ENCODE measurements around the gene RAD18. TPM values are rescaled to one million over a fixed set of nuclear protein-coding genes. Genes with fewer than 3 reads are reported as not detected.

RAD18 gene
- total and polyA plus RNA-seq, 9 of the 15 experiments (the other 6 are each of a cell fraction or from before 2014, with no cell fraction given) = 19.2 to 49.4 (median 34.4) TPM

DNA sequence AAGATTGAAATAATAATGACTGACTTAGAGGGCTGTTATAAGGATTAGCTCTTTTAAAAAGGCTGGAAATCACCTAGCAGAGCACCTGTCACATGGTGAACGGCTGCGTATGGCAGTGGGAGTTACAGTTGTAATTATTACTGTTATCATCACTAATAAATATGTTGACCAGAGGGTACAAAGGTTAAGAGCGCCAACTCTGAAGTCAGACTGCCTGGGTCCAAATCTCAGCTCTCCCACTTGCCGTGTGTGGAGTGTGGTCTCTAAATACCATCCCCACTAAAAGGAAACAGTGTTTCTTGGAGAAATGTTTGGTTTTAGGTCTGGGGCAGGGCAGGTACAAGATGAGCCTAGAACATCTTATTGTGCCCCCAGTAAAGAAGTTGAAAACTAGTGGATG, 6.0 kb upstream of the RAD18 start:
- DNase-seq (ENCODE audit: extremely low read depth in 1 of 4, low spot score in 3 of 4) (no peak), ATAC-seq (no peak), FAIRE-seq (no peak)
- Histone ChIP-seq H3K4me3 (no peak overlapping the region), H3K4me2 (ENCODE audit: insufficient read depth, low read length) (no peak overlapping the region), H3K27ac (ENCODE audit: extremely low read depth, low read depth, low read length) (no peak overlapping the region), H3K79me2 (ENCODE audit: control insufficient read depth, insufficient read depth, low read length) (no peaks in the 10 kb centered on the region), H2AFZ (ENCODE audit: low read depth, low read length) (no peak overlapping the region), H4K20me1 (replicated peaks; ENCODE audit: control insufficient read depth, insufficient read depth, low read length) (no peaks in the 10 kb centered on the region), H3K4me1 (replicated peaks in 1 of 2; ENCODE audit: control insufficient read depth in 2 of 2, insufficient read depth in 2 of 2, low read length in 2 of 2) (peaks cover 0 to 5% of the 10 kb centered on the region in 2 experiments; a peak in 1 of 5 replicates), H3K9ac (ENCODE audit: insufficient read depth in 1 of 2, low read depth in 2 of 2, low read length in 2 of 2) (no peak overlapping the region), H3K9me1 (ENCODE audit: control insufficient read depth, insufficient read depth, low read length) (no peaks in the 10 kb centered on the region), H3K36me3 (ENCODE audit: control insufficient read depth, insufficient read depth, low read length) (no peaks in the 10 kb centered on the region), H3K9me3 (replicated peaks; ENCODE audit: control insufficient read depth, insufficient read depth, low read depth, low read length) (no peaks in the 10 kb centered on the region), H3K27me3 (ENCODE audit: control insufficient read depth in 2 of 2, insufficient read depth in 2 of 2, low read length in 2 of 2) (peaks cover 3 to 14% of the 10 kb centered on the region in 2 experiments; a peak in 4 of 5 replicates)
- in situ Hi-C loops (cut with MboI) = no loop called here
- intact Hi-C loops (cut with micrococcal nuclease) = no loop called here
- ChIA-PET CTCF (ENCODE audit: low intra/inter-chr PET ratio) (interaction anchor here (1.3 to 2.8 kb wide), 2 partner anchors 98 to 333 kb away, joined by 3 to 23 read pairs; no protein-coding TSS in a partner anchor), POLR2A (interaction anchor here (0.6 kb wide), 1 partner anchor 8 kb away, joined by 3 read pairs; no protein-coding TSS in a partner anchor)
- no TSS peak for BruUV-seq (replicated peaks)
- WGBS (ENCODE audit: insufficient coverage, low coverage, missing lambda C conversion rate) = 0% methylated on average over 4 of the region's 4 CpGs
- no peak for TF ChIP-seq RAD51 (IDR thresholded peaks at IDR 0.05; ENCODE audit: borderline replicate concordance, low read depth)
- TF ChIP-seq EP300 (IDR thresholded peaks at IDR 0.05; ENCODE audit: low read length) = no peak
- TF ChIP-seq NR2C1 (IDR thresholded peaks at IDR 0.05) = no peak
- no peak for TF ChIP-seq NR2C1 (tag; IDR thresholded peaks at IDR 0.05)
- TF ChIP-seq, protein P1, sequence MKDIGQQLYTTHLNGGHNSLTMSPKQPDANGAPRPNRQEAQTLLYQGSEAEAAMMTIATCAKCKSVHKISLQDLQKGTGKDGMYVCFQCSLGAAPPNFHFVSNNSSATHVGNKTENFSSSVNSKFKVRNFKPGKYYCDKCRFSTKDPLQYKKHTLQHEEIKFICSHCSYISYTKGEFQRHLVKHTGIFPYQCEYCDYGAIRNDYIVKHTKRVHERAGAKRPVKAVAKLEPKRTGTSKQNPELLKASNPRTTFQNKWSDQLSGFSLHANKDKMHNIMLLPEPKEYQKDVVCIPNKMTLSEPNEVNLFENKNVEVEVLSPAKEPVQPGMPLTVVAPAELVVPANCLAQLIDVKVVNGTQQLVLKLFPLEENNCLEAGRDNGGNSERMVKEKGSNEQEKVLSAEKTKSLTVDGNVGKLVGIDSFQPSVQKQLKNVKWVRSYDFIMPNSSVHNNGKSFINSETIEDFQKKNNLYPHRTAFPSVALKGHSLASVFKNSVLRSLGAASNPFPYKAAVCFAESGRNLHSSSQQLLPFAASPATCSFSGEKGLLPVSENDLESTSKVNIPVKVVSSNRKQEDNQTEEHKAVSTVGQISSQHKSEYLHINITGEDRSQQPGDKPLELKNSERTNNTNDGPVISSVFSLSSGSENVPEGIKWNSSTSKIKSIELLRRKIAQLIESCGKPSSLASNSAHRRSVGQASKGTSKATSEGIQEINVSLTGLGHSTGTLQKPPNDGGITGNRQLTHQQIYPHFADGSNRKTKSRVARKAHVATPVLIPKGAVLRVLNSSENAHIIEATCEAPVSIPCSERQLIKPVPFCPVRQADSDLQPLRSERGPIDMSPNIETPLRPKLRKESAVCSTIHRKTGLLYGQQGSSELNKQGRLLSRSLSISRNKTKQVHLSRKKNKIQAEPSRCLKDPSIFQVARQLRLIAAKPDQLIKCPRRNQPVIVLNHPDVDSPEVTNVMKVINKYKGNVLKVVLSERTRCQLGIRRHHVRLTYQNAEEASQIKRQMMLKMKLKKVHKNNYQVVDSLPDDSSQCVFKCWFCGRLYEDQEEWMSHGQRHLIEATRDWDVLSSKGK (CRISPR knock-in tag; IDR thresholded peaks at IDR 0.05) = no peak
- TF ChIP-seq, protein P2, sequence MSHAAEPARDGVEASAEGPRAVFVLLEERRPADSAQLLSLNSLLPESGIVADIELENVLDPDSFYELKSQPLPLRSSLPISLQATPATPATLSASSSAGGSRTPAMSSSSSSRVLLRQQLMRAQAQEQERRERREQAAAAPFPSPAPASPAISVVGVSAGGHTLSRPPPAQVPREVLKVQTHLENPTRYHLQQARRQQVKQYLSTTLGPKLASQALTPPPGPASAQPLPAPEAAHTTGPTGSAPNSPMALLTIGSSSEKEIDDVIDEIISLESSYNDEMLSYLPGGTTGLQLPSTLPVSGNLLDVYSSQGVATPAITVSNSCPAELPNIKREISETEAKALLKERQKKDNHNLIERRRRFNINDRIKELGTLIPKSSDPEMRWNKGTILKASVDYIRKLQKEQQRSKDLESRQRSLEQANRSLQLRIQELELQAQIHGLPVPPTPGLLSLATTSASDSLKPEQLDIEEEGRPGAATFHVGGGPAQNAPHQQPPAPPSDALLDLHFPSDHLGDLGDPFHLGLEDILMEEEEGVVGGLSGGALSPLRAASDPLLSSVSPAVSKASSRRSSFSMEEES (CRISPR knock-in tag; IDR thresholded peaks at IDR 0.05) = no peak
- TF ChIP-seq ZNF174 (CRISPR knock-in tag; IDR thresholded peaks at IDR 0.05) = no peak
- TF ChIP-seq, protein P3, sequence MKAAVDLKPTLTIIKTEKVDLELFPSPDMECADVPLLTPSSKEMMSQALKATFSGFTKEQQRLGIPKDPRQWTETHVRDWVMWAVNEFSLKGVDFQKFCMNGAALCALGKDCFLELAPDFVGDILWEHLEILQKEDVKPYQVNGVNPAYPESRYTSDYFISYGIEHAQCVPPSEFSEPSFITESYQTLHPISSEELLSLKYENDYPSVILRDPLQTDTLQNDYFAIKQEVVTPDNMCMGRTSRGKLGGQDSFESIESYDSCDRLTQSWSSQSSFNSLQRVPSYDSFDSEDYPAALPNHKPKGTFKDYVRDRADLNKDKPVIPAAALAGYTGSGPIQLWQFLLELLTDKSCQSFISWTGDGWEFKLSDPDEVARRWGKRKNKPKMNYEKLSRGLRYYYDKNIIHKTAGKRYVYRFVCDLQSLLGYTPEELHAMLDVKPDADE (conservative IDR thresholded peaks at IDR 0.05; ENCODE audit: control insufficient read depth, low read depth, low read length) = no peak
- no peak for TF ChIP-seq ZNF551 (CRISPR knock-in tag; IDR thresholded peaks at IDR 0.05)
- TF ChIP-seq BCOR (IDR thresholded peaks at IDR 0.05) = no peak
- no peak for TF ChIP-seq DPF2 (IDR thresholded peaks at IDR 0.05)
- TF ChIP-seq SUPT5H (IDR thresholded peaks at IDR 0.05) = no peak
- no peak for TF ChIP-seq TAL1 (IDR thresholded peaks at IDR 0.05)
- no peak for TF ChIP-seq KAT2B (IDR thresholded peaks at IDR 0.05; ENCODE audit: low read depth, low read length)
- TF ChIP-seq, protein P4, sequence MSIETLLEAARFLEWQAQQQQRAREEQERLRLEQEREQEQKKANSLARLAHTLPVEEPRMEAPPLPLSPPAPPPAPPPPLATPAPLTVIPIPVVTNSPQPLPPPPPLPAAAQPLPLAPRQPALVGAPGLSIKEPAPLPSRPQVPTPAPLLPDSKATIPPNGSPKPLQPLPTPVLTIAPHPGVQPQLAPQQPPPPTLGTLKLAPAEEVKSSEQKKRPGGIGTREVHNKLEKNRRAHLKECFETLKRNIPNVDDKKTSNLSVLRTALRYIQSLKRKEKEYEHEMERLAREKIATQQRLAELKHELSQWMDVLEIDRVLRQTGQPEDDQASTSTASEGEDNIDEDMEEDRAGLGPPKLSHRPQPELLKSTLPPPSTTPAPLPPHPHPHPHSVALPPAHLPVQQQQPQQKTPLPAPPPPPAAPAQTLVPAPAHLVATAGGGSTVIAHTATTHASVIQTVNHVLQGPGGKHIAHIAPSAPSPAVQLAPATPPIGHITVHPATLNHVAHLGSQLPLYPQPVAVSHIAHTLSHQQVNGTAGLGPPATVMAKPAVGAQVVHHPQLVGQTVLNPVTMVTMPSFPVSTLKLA (conservative IDR thresholded peaks at IDR 0.05) = no peak
- no peak for TF ChIP-seq ZNF707 (CRISPR knock-in tag; conservative IDR thresholded peaks at IDR 0.05)
- no peak for TF ChIP-seq FOXJ2 (tag; IDR thresholded peaks at IDR 0.05)
